Upper lobe of left lung (tissue), 4 donors: ENCODE measurements around the gene HIRA.

Experiments used
- EP300 ChIP-seq, 4 donors: sonication (generic); formaldehyde crosslinking; IDR thresholded peaks; one replicate each; pipeline ENCODE4 v1.5.1; 2017; ENCODE audit warnings: antibody characterized with exemption in 4 of 4, control low read depth in 2 of 4
- POLR2A ChIP-seq, 4 donors: fragments of 450-650 bp; IDR thresholded peaks; one replicate each; pipeline ENCODE4 v1.5.1; 2016 to 2017; ENCODE audit warnings: antibody characterized with exemption in 4 of 4, mild to moderate bottlenecking in 2 of 4
- TF ChIP-seq, protein P1 (sequence below), 6 experiments: fragments of 450-650 bp in 4 of 6; fragments of 200-600 bp in 2 of 6; sonication (generic) in 2 of 6; IDR thresholded peaks; one replicate each; pipeline ENCODE4 v1.5.1; 2016 to 2019; ENCODE audit warnings: antibody characterized with exemption in 6 of 6

DNA sequence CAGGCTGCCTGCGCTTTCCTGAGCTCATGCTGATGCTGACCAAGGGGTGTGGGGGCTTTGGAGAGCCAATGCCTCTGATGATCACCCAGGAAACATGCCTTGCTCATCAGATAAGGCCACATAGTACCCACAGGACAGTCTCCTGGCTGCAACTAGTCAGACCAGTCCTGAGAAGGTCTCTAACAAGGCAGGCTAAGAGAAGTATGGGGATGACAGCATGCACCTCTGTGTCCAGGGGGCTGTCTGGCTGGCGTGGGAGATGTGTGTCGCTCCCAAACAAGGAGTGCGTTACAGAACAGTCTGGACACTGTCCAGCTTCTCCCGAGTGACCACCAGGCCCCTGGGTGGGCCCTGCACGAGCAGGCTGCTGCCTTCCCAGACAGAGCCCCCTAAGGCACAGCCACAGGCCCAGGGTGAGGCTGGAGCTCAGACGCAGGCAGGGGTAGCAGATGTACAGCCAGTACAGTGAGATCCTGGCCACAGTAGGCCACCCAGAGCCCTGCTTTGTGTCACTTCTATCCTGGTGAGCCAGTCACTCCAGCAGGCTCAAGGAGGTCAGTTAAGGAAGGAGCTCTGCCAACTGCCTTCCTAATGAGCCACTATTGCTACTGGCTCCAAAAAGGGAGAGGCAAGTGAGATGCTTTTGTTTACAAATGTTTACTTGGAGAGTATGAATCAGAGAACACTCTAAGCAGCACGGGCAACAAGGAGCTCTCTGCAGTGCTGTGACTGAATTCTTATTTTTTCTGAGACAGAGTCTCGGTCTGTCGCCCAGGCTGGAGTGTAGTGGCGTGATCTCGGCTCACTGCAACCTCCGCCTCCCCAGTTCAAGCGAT lies 74.0 kb downstream of the HIRA start:
- TF ChIP-seq POLR2A (IDR thresholded peaks at IDR 0.05) (no peak), EP300 (IDR thresholded peaks at IDR 0.05) (no peak)
- TF ChIP-seq, protein P1, sequence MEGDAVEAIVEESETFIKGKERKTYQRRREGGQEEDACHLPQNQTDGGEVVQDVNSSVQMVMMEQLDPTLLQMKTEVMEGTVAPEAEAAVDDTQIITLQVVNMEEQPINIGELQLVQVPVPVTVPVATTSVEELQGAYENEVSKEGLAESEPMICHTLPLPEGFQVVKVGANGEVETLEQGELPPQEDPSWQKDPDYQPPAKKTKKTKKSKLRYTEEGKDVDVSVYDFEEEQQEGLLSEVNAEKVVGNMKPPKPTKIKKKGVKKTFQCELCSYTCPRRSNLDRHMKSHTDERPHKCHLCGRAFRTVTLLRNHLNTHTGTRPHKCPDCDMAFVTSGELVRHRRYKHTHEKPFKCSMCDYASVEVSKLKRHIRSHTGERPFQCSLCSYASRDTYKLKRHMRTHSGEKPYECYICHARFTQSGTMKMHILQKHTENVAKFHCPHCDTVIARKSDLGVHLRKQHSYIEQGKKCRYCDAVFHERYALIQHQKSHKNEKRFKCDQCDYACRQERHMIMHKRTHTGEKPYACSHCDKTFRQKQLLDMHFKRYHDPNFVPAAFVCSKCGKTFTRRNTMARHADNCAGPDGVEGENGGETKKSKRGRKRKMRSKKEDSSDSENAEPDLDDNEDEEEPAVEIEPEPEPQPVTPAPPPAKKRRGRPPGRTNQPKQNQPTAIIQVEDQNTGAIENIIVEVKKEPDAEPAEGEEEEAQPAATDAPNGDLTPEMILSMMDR (IDR thresholded peaks at IDR 0.05): no peak
